Caco-2 (cell line): ENCODE results near the gene LRRN4CL. TPM values are rescaled to one million over a fixed set of nuclear protein-coding genes. Genes with fewer than 3 reads are reported as not detected.
A peak's percentile ranks its signal among the peaks of the same experiment; 100 is the strongest.

Experiments used
- BruUV-seq: library from RNA; stranded (reverse); fragments of 400-500 nt; replicated peaks from 2 replicates; lab custom pipeline; 2021; lab: Mats Ljungman, UMichigan
- CTCF ChIA-PET: fragments of 300-600 bp; sonication (Branson Sonifier 250); formaldehyde crosslinking; loops from one replicate; lab custom pipeline; 2022; ENCODE audit warnings: antibody characterized with exemption; lab: Charles Lee
- POLR2A ChIA-PET: fragments of 300-600 bp; sonication (Branson Sonifier 250); formaldehyde crosslinking; loops from one replicate; lab custom pipeline; 2022; ENCODE audit warnings: antibody characterized with exemption; lab: Charles Lee
- DNase-seq, 2 experiments: peaks; one replicate each; pipeline versions ENCODE4 v3.0.0 to v3.0.0-alpha.2; 2020 to 2022
- H3K27me3 ChIP-seq: replicated peaks from 2 replicates; pipeline ENCODE4 v1.6.0; 2011; ENCODE audit warnings: low read length; ENCODE audit not compliant: control insufficient read depth, insufficient read depth
- H3K36me3 ChIP-seq: 2 replicates; pipeline ENCODE4 v1.5.1; 2011; ENCODE audit warnings: low read length; ENCODE audit not compliant: control insufficient read depth, insufficient read depth
- H3K4me1 ChIP-seq: fragments of 250-450 bp; sonication (Bioruptor Pico); 2 replicates; pipeline ENCODE4 v1.5.1; 2020; ENCODE audit warnings: mild to moderate bottlenecking
- H3K4me3 ChIP-seq: 2 replicates; pipeline ENCODE4 v1.5.1; 2011; ENCODE audit warnings: low read depth, mild to moderate bottlenecking, control low read depth, low read length
- H3K9me3 ChIP-seq: fragments of 250-450 bp; sonication (Bioruptor Pico); 2 replicates; pipeline ENCODE4 v1.5.1; 2020; ENCODE audit warnings: mild to moderate bottlenecking, moderate library complexity
- H3K27ac Mint-ChIP-seq: one replicate; pipeline ENCODE4 v1.8.0; 2022; ENCODE audit warnings: mixed read lengths; ENCODE audit not compliant: unreplicated experiment
- H3K27me3 Mint-ChIP-seq: one replicate; pipeline ENCODE4 v1.8.0; 2022; ENCODE audit warnings: mixed read lengths; ENCODE audit not compliant: insufficient read depth, unreplicated experiment
- H3K36me3 Mint-ChIP-seq: one replicate; pipeline ENCODE4 v1.8.0; 2022; ENCODE audit warnings: mild to moderate bottlenecking, mixed read lengths; ENCODE audit not compliant: insufficient read depth, unreplicated experiment
- H3K4me1 Mint-ChIP-seq: one replicate; pipeline ENCODE4 v1.8.0; 2022; ENCODE audit warnings: low read depth, mixed read lengths; ENCODE audit not compliant: unreplicated experiment
- H3K4me3 Mint-ChIP-seq: one replicate; pipeline ENCODE4 v1.8.0; 2022; ENCODE audit warnings: mild to moderate bottlenecking, moderate library complexity, mixed read lengths; ENCODE audit not compliant: unreplicated experiment
- H3K9me3 Mint-ChIP-seq: one replicate; pipeline ENCODE4 v1.8.0; 2022; ENCODE audit warnings: mixed read lengths; ENCODE audit not compliant: unreplicated experiment
- CTCF ChIP-seq, 2 experiments: fragments of 200-600 bp in 1 of 2; IDR thresholded peaks; 1 replicate in 1 of 2; 2 replicates in 1 of 2; pipeline versions ENCODE4 v1.5.1 to v1.8.0; 2011 to 2022; ENCODE audit warnings: antibody characterized with exemption in 1 of 2, control low read depth in 1 of 2, inconsistent platforms in 1 of 2, low read depth in 1 of 2, low read length in 1 of 2, mild to moderate bottlenecking in 1 of 2, moderate library complexity in 1 of 2; ENCODE audit not compliant: insufficient read depth in 1 of 2, severe bottlenecking in 1 of 2, unreplicated experiment in 1 of 2
- intact Hi-C: fragments of 100-400 bp; cut with micrococcal nuclease; formaldehyde crosslinking; loops from one replicate; pipeline ENCODE4 v1.10.0; 2022; ENCODE audit not compliant: unreplicated experiment
- total RNA-seq: library from RNA; stranded (reverse); gene quantifications from 2 replicates; pipeline ENCODE4 v1.2.3, GENCODE V29; 2022

The LRRN4CL gene
- total RNA-seq, 1 experiment from 2014 or later: 0.64 TPM

- no peaks in the 10 kb centered on the region for H3K27me3 Mint-ChIP-seq
- H3K4me3 ChIP-seq: peak overlapping the region; percentile 50
- no TSS peak for BruUV-seq
- peak overlapping the region; percentile 99 for H3K4me3 Mint-ChIP-seq
- H3K27ac Mint-ChIP-seq: peak overlapping the region; percentile 97
- intact Hi-C loops: loop anchor here (2.0 kb wide), 2 partner anchors 19 to 43 kb away; partner anchors contain the start of gene GANAB
- peaks cover 79% of the 10 kb centered on the region for H3K36me3 Mint-ChIP-seq
- H3K27me3 ChIP-seq: no peaks in the 10 kb centered on the region
- ChIA-PET POLR2A (interaction anchor here (0.5 to 2.1 kb wide), 32 partner anchors 9 to 1639 kb away, joined by 3 to 56 read pairs (median 8); partner anchors contain the start of genes AHNAK, B3GAT3, EEF1G and ESRRA), CTCF (interaction anchor here (1.1 to 2.1 kb wide), 8 partner anchors 13 to 121 kb away, joined by 3 to 12 read pairs (median 6); partner anchors contain the start of genes B3GAT3, EEF1G, INTS5 and TUT1)
- H3K9me3 Mint-ChIP-seq: no peaks in the 10 kb centered on the region
- H3K4me1 ChIP-seq: peaks cover 21% of the 10 kb centered on the region
- TF ChIP-seq CTCF (IDR thresholded peaks at IDR 0.05; ENCODE audit: insufficient read depth in 1 of 2, low read depth in 1 of 2, low read length in 1 of 2, severe bottlenecking in 1 of 2, unreplicated experiment in 1 of 2): no peak
- no peaks in the 10 kb centered on the region for H3K9me3 ChIP-seq
- H3K36me3 ChIP-seq: peaks cover 7% of the 10 kb centered on the region
- peak in 1 of 2 experiments; percentile 54 for DNase-seq
- peaks cover 5% of the 10 kb centered on the region for H3K4me1 Mint-ChIP-seq
Measured at GRCh38 chr11:62665599-62666258, 23.6 kb downstream of the LRRN4CL start.

GRCh38 chr11:62665075-62665598 is 24.2 kb downstream of the LRRN4CL start, which contains the start of the genes C11orf98 and CSKMT:
Gene C11orf98, minus strand, starts transcription at chr11:62665210. Its CDS starts 41 bp downstream, at chr11:62665169.
Gene CSKMT, plus strand, starts transcription at chr11:62665312. Its CDS starts 568 bp downstream, at chr11:62665880.
- Mint-ChIP-seq H3K4me3 (peak within 1 kb of the TSS; percentile 99), H3K27me3 (no peaks in the 10 kb centered on the region), H3K4me1 (peaks cover 5% of the 10 kb centered on the region), H3K27ac (peak within 1 kb of the TSS; percentile 97), H3K9me3 (no peaks in the 10 kb centered on the region), H3K36me3 (peaks cover 79% of the 10 kb centered on the region)
- ChIA-PET CTCF (interaction anchor here (0.8 to 2.1 kb wide), 11 partner anchors 12 to 121 kb away, joined by 3 to 12 read pairs (median 5); partner anchors contain the start of genes B3GAT3, EEF1G, INTS5 and TAF6L), POLR2A (interaction anchor here (0.6 to 2.1 kb wide), 38 partner anchors 9 to 1207 kb away, joined by 3 to 56 read pairs (median 6); partner anchors contain the start of genes AHNAK, B3GAT3, EEF1G and GANAB)
- H3K36me3 ChIP-seq: peaks cover 7% of the 10 kb centered on the region
- no peak for TF ChIP-seq CTCF (IDR thresholded peaks at IDR 0.05; ENCODE audit: insufficient read depth in 1 of 2, low read depth in 1 of 2, low read length in 1 of 2, severe bottlenecking in 1 of 2, unreplicated experiment in 1 of 2)
- intact Hi-C loops: loop anchor here (2.0 kb wide), 2 partner anchors 18 to 42 kb away; partner anchors contain the start of gene GANAB
- no peaks in the 10 kb centered on the region for H3K27me3 ChIP-seq
- H3K9me3 ChIP-seq: no peaks in the 10 kb centered on the region
- H3K4me3 ChIP-seq: peak within 1 kb of the TSS; percentile 50
- DNase-seq: peak; percentile 95 to 99
- peaks cover 15% of the 10 kb centered on the region for H3K4me1 ChIP-seq
- BruUV-seq: TSS peak; percentile 85
